ENCODE data around the gene ANKMY1.

- no peak for TF ChIP-seq POLR2A (IDR thresholded peaks at IDR 0.05)
- TF ChIP-seq CTCF (IDR thresholded peaks at IDR 0.05): no peak
Measured at GRCh38 chr2:240459401-240460252, 98.2 kb downstream of the ANKMY1 start.
